Putamen (tissue), 1 donor: ENCODE results near the gene MFSD11.
A peak's percentile ranks its signal among the peaks of the same experiment; 100 is the strongest.
"Not testable (repeated sequence)": the region's sequence is repeated elsewhere in the genome, so short reads cannot be mapped to it uniquely, and the experiment has no call there.

ENCODE experiments used
- DNase-seq: peaks from one replicate; pipeline ENCODE4 v3.0.0-alpha.2; 2016; ENCODE audit warnings: low spot score

Gene MFSD11

DNA sequence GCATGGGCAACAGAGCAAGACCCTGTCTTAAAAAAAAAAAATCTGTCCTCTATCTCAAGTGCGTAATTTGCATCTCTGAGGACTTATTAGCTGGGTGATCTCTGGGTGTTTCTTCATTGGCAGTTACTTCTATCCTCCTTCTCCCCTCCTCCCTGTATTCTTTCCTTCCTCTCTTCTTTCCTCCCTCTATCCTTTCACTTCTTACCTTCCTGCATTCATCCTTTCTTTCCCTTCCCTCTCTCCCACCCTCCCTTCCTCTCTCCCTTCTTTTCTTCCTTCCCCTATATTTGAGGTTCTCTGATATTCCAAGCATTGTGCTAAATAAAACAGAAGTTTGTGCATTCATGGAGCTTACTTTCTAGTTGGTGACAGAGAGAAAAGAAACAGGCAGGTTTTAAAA lies 10.7 kb downstream of the MFSD11 start:
- no peak for DNase-seq

GRCh38 chr17:76751416-76751993 lies 13.6 kb downstream of the MFSD11 start:
- DNase-seq: no peak

DNA sequence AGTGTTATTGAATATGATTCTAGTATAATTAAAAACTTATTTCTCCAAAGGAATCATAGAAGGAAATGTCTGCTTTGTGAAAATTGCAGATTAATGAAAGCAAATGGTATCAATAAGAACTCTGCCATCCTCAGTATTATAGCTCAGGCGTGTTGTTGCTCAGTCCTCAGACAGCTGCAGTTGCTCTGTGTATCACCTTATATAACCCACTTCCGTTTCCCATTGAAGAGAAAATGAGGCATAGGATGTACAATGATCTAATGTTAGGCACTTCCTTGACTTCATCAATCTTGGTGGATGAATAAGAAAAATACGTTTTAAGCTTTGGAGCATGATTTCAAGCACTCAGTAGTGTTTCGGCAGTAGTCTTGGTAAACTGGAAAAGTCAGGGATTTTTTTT lies 14.1 kb downstream of the MFSD11 start:
- no peak for DNase-seq

GRCh38 chr17:76753061-76753961 lies 15.4 kb downstream of the MFSD11 start:
- DNase-seq: no peak

GRCh38 chr17:76755285-76755684 lies 17.4 kb downstream of the MFSD11 start:
- DNase-seq: no peak

DNA sequence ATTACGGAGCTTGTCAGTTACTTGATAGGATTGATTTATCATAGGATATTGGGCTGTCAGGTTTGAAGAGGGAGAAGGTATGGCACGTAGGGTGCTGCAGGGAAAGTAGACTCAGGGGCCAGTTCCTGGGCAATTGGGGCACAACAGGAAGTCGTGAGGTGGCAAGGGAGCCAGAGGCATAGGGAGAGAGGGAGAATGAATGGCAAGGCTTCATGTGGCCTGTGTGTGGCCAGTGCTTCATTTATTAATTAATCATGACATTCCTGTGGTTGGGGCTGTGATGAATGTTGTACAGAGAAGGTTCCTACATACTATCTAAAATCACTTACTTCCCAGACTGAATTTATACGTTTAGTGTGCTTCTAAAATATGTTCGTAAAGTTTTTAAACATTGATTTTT lies 19.3 kb downstream of the MFSD11 start:
- DNase-seq: no peak

DNA sequence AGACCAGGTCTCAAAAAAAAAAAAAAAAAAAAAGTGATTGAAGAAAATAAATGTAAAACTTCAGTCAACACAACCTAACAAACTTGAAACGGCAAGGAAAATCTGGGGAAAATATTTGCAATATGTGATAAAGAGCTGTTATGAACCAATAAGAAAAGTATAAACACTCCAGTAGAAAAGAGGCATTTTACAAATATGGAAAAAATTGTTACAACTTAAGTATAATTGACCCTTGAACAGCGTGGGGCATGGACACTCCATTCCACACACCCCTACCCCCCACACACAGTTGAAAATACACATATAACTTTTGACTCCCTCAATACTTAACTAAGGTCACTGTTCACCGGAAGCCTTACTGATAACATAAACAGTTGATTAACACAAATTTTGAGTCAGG lies 20.7 kb downstream of the MFSD11 start:
- no peak for DNase-seq

- DNase-seq: no peak
Measured at GRCh38 chr17:76772842-76773525, 35.1 kb downstream of the MFSD11 start.

DNA sequence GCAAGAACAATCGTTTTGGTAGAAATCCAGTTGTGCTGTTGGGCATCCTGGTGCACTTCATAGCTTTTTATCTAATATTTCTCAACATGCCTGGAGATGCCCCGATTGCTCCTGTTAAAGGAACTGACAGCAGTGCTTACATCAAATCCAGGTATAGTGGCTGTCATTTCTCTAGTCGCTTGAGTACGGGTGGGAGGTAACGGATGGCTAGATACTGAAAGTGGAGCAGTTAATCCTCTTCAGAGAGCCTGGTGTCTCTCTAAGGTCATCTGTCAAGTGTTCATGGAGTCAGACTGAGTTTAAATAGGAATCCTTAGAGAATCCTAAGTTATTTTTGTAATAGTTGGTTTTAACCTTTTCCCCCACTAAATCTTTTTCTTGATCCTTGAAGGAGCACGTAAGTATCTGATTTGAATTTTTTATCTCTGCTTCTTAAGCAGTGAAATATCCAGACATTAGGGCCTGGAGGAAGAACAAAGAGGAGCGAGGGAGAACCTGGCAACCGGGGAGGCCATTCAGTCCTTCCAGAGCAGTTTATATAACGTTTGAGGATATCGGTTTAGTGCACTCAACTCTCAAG lies 37.2 kb downstream of the MFSD11 start:
- peak; percentile 19 for DNase-seq

DNA sequence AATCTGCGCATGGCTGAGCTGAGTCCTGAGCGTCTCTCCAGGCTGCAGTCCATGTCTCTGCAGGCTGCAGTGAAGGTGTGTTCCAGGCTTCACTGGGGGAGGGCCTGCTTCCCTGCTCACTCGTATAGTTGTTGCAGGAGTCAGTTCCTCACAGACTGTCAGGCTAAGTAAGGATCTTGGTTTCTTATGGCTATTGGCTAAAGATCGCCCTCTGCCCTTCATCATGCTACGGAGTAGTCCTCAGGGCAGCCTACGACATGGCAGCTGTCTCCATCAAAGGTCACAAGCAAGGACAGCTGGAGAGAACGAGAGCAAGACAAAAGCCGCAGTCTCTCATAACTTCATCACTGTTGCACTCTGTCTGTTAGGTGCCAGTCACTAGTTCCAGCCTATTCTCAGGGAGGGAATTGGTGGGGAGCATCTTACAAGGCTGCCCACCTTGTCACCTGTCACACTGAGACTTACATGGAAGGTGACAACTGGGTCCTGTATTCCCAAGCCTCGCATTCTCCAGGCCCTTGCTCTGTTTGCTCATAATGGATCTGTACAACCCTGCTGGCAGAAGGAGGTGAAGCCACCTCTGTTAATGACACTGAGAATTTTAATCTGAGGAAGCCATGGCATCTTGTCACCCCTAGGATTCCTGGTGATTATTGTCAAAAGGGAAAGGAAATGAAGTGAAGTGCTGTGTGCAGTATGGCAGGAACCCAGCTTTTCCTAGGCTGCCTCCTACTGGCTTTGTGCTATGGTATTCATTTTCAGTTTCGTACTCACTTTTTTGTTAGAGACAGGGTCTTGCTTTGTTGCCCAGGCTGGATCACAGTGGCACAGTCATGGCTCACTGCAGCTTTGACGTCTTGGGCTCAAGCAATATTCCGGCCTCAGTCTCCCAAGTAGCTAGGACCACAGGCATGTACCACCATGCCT lies 43.4 kb downstream of the MFSD11 start:
- no peak for DNase-seq

- DNase-seq: no peak
Measured at GRCh38 chr17:76783146-76783545, 45.2 kb downstream of the MFSD11 start.

- no peak for DNase-seq
Measured at GRCh38 chr17:76784926-76785325, 47.0 kb downstream of the MFSD11 start.

- DNase-seq: not testable (repeated sequence)
Measured at GRCh38 chr17:76787866-76788265, 49.9 kb downstream of the MFSD11 start.

- DNase-seq: no peak
Measured at GRCh38 chr17:76789235-76789788, 51.4 kb downstream of the MFSD11 start.

DNA sequence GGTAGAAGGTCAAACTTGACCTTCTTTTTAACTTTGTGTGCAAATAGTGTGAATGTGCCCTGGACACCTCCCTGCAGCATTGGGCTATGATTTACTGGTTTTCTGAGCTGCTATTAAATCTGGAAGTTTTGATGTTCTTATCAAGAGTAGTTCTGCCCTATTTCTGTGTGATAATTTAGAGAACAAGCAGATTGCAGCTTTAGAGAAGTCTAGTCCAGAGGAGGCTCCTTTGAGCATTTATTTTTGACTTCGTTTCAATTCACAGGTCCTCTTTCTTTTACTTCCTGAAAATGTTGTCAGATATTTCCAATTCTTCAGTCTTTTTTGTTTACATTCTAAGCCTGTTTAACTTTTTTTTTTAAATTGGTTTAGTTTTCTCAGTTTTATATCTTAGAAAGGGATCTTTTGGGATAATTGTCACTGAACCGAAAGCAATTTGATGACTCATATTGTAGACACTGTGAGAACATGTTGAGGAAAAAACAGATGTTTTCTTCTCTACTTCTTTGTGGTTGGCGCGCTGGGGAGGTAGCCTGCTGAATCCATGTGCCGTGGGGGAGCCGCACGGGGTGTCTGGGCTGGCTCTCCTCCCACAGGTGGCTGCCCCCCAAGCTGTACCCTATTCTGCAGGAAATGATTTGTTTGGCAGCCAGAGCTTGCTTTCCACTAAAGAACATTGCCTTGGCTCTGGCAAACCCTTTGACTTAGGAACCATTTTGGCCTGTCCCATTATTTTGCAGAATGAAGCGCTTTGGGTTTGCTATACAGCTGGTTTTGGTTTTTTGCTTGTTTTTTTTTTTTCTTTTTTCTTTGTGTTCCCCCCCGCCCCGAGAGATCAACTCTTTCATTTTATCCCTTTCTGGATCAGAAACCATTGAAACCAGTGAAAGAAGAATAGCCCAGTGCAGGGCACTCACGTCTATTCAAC lies 53.4 kb downstream of the MFSD11 start:
- no peak for DNase-seq

GRCh38 chr17:76792348-76792747 lies 54.4 kb downstream of the MFSD11 start:
- no peak for DNase-seq

DNA sequence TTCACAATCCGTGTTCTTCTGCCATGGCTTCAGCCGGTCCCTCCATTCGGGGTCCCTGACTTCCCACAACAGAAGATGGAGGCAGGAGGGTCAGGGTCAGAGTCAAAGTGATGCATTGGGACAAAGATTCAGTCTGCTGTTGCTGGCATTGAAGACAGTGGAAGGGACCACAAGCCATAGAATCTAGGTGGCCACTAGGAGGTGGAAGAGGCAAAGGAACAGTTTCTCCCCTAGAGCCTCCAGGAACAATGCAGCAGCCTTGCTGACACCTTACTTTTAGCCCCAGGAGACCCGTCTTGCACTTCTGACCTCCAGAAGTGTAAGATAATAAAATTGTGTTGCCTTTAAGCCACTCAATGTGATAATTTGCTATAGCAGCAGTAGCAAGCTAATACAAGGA lies 55.9 kb downstream of the MFSD11 start:
- no peak for DNase-seq

GRCh38 chr17:76796081-76796480 lies 58.2 kb downstream of the MFSD11 start:
- no peak for DNase-seq

- DNase-seq: no peak
Measured at GRCh38 chr17:76797241-76797840, 59.4 kb downstream of the MFSD11 start.

DNA sequence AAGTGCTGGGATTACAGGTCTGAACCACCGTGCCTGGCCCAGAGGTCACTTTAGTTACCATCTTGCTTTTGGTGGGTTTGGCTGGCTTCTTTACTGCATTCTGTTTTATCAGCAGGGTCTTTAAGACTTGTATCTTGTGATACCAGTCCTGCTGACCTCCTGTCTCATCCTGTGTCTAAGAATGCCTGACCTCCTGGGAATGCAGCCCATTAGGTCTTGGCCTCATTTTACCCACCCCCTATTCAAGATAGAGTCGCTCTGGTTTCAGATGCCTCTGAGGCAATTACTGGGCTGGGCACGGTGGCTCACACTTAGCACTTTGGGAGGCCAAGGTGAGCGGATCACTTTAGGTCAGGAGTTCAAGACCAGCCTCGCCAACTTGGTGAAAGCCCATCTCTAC lies 63.8 kb downstream of the MFSD11 start:
- DNase-seq: no peak
